RWPE1 (cell line): ENCODE measurements around the gene IFT43.

Source experiments
- CTCF ChIA-PET: fragments of 350-600 bp; sonication (Branson Sonifier 250); formaldehyde crosslinking; extraction: SDS; loops from one replicate; lab custom pipeline; 2021; lab: Yijun Ruan, JAX
- POLR2A ChIA-PET: fragments of 400-600 bp; formaldehyde crosslinking; extraction: SDS; loops from one replicate; lab custom pipeline; 2020; ENCODE audit warnings: antibody characterized with exemption; ENCODE audit not compliant: low non-redundant PET; lab: Yijun Ruan, JAX
- DNase-seq: peaks from one replicate; pipeline ENCODE4 v3.0.0; 2012; ENCODE audit warnings: low spot score
- H3K27ac ChIP-seq: fragments of 450-650 bp; 2 replicates; pipeline ENCODE4 v1.5.1; 2017
- TF ChIP-seq, protein P1 (sequence below): fragments of 450-650 bp; conservative IDR thresholded peaks from 2 replicates; pipeline ENCODE4 v1.5.1; 2017; ENCODE audit warnings: low read depth, mild to moderate bottlenecking

Gene IFT43

GRCh38 chr14:76015191-76015590, 29.6 kb downstream of the IFT43 start:
- no peak for DNase-seq
- H3K27ac ChIP-seq: no peak overlapping the region
- ChIA-PET POLR2A (interaction anchor here (0.6 kb wide), 1 partner anchor 17 kb away, joined by 3 read pairs; no protein-coding TSS in a partner anchor), CTCF (interaction anchor here (0.7 kb wide), 1 partner anchor 188 kb away, joined by 3 read pairs; no protein-coding TSS in a partner anchor)
- TF ChIP-seq, protein P1, sequence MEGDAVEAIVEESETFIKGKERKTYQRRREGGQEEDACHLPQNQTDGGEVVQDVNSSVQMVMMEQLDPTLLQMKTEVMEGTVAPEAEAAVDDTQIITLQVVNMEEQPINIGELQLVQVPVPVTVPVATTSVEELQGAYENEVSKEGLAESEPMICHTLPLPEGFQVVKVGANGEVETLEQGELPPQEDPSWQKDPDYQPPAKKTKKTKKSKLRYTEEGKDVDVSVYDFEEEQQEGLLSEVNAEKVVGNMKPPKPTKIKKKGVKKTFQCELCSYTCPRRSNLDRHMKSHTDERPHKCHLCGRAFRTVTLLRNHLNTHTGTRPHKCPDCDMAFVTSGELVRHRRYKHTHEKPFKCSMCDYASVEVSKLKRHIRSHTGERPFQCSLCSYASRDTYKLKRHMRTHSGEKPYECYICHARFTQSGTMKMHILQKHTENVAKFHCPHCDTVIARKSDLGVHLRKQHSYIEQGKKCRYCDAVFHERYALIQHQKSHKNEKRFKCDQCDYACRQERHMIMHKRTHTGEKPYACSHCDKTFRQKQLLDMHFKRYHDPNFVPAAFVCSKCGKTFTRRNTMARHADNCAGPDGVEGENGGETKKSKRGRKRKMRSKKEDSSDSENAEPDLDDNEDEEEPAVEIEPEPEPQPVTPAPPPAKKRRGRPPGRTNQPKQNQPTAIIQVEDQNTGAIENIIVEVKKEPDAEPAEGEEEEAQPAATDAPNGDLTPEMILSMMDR: no peak

DNA sequence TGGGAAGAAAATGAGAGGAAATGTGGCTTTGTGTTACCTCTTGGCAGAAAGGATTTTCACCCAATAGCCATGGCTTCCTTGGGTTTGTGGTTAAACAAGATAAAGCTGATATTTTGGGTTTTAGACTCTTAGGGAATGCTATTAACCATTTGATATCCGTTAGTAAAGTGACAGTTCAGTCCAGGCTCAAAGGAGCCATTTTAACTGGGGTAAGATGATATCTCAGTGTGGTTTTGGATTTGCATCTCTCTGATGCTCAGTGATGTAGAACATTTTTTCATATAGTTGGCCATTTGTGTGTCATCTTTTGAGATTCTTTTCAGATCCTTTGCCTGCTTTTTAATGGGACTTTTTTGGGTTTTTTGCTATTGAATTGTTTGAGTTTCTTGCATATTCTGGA, 30.1 kb downstream of the IFT43 start:
- TF ChIP-seq, protein P1: no peak
- POLR2A ChIA-PET: no interaction called here
- no peak overlapping the region for H3K27ac ChIP-seq
- no peak for DNase-seq
- CTCF ChIA-PET: no interaction called here

DNA sequence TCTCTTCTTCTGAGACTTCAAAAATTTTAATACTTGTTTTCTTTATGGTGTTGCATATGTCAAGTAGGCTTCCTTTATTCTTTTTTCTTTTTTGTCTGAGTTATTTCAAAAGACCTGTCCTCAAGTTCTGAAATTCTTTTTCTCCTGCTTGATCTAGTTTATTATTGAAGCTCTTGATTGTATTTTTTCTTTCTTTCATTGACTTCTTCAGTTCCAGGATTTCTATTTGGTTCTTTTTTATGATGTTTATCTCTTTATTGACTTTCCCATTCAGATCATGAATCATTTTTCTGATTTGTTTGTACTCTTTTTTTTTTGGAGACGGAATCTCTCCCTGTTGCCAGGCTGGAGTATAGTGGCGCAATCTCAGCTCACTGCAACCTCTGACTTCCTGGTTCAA, 34.1 kb downstream of the IFT43 start:
- POLR2A ChIA-PET: no interaction called here
- DNase-seq: no peak
- TF ChIP-seq, protein P1: no peak
- no peak overlapping the region for H3K27ac ChIP-seq
- CTCF ChIA-PET: interaction anchor here (0.6 kb wide), 1 partner anchor 1049 kb away, joined by 3 read pairs; no protein-coding TSS in a partner anchor

DNA sequence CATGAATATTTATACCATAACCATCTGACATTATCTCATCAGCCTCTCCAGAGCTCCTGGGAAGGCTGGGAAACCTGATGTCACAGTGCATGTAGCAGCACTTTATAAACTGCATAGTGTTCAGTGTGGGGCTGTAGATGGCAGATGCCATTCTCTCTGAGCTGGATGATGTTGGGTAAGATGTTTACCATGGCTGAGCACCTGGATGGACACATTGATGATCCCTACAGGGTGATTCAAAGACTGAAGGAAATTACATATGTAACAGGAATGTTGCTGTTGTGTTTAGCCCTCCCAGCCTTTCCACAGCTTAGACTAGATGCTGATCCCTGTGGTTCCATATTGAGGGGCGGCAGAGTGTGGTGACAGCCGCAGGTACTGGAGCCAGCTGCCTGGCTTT, 37.4 kb downstream of the IFT43 start:
- ChIA-PET POLR2A (no interaction called here), CTCF (no interaction called here)
- TF ChIP-seq, protein P1: no peak
- no peak overlapping the region for H3K27ac ChIP-seq
- DNase-seq: no peak

GRCh38 chr14:76023757-76024156, 38.2 kb downstream of the IFT43 start:
- ChIA-PET CTCF (no interaction called here), POLR2A (no interaction called here)
- no peak overlapping the region for H3K27ac ChIP-seq
- TF ChIP-seq, protein P1: no peak
- DNase-seq: no peak

DNA sequence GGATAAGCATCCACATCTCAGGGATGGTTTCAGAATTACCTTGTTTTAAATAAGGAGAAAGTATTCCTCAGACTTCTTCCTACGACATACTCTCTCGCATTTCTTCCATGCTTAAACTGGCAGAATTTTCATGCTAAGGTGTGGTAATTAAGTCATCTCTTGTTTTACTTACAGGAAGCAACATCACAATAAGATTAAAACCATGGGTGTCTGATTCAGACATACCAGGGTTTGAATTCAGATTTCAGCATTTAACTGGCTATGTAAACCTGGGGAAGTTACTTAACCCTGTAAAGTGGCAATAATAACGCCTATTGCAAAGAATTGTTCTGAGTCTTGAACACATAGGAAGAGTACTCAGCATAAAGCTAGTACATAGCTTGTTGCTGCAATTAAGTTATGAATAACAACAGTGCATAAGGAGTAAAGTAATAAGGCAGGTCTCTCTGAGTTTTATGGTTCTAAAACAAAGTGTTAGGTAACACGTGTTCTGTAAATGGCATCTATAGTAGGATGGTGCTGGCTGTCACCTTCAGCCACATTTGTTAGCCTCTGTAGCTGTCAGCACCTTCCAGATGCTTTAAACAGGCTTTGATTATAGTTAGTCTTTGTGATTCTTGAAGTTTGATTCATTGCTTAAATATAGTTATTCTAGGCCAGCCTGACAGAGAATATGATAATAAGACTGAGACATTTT, 38.8 kb downstream of the IFT43 start:
- CTCF ChIA-PET: no interaction called here

More for the DNA sequence above, 38.8 kb downstream of the IFT43 start:
- TF ChIP-seq, protein P1: no peak
- DNase-seq: no peak
- POLR2A ChIA-PET: no interaction called here
- no peak overlapping the region for H3K27ac ChIP-seq
